ENCODE measurements around the gene BRINP1.

- no peak for TF ChIP-seq CTCF (IDR thresholded peaks at IDR 0.05)
- no peak for TF ChIP-seq POLR2A (IDR thresholded peaks at IDR 0.05)
Measured at GRCh38 chr9:119137479-119137878, 231.8 kb downstream of the BRINP1 start.

Data from right lobe of liver (tissue), 4 donors.